ENCODE results near the gene FAM98C.
"Not testable (repeated sequence)": the region's sequence is repeated elsewhere in the genome, so short reads cannot be mapped to it uniquely, and the experiment has no call there.

FAM98C gene

GRCh38 chr19:38362076-38362945 lies 40.6 kb upstream of the FAM98C start:
- no peaks in the 10 kb centered on the region for H3K79me2 ChIP-seq (ENCODE audit: low read length)
- peaks cover 7% of the 10 kb centered on the region for H3K27me3 ChIP-seq (ENCODE audit: low read depth, low read length)
- H3K4me3 ChIP-seq (ENCODE audit: low read length) = no peak overlapping the region
- H3K4me2 ChIP-seq (ENCODE audit: low read length) = no peak overlapping the region
- H2AFZ ChIP-seq (ENCODE audit: low read depth, low read length) = no peak overlapping the region
- H3K9me3 ChIP-seq (ENCODE audit: insufficient read depth, low read length) = no peaks in the 10 kb centered on the region; the same call in 1 of the 2 replicates
- no peaks in the 10 kb centered on the region for H3K36me3 ChIP-seq (replicated peaks; ENCODE audit: low read depth, low read length)
- no peak overlapping the region for H3K27ac ChIP-seq (ENCODE audit: low read length)
- no peak for TF ChIP-seq EZH2phosphoT487 (IDR thresholded peaks at IDR 0.05; ENCODE audit: low read depth)
- TF ChIP-seq, protein P1, sequence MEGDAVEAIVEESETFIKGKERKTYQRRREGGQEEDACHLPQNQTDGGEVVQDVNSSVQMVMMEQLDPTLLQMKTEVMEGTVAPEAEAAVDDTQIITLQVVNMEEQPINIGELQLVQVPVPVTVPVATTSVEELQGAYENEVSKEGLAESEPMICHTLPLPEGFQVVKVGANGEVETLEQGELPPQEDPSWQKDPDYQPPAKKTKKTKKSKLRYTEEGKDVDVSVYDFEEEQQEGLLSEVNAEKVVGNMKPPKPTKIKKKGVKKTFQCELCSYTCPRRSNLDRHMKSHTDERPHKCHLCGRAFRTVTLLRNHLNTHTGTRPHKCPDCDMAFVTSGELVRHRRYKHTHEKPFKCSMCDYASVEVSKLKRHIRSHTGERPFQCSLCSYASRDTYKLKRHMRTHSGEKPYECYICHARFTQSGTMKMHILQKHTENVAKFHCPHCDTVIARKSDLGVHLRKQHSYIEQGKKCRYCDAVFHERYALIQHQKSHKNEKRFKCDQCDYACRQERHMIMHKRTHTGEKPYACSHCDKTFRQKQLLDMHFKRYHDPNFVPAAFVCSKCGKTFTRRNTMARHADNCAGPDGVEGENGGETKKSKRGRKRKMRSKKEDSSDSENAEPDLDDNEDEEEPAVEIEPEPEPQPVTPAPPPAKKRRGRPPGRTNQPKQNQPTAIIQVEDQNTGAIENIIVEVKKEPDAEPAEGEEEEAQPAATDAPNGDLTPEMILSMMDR (IDR thresholded peaks at IDR 0.05; ENCODE audit: low read depth, low read length) = no peak
- no peaks in the 10 kb centered on the region for H3K4me1 ChIP-seq (ENCODE audit: low read length)
- H3K9ac ChIP-seq (ENCODE audit: low read length) = no peak overlapping the region
- H4K20me1 ChIP-seq (ENCODE audit: insufficient read depth, low read length) = no peaks in the 10 kb centered on the region

DNA sequence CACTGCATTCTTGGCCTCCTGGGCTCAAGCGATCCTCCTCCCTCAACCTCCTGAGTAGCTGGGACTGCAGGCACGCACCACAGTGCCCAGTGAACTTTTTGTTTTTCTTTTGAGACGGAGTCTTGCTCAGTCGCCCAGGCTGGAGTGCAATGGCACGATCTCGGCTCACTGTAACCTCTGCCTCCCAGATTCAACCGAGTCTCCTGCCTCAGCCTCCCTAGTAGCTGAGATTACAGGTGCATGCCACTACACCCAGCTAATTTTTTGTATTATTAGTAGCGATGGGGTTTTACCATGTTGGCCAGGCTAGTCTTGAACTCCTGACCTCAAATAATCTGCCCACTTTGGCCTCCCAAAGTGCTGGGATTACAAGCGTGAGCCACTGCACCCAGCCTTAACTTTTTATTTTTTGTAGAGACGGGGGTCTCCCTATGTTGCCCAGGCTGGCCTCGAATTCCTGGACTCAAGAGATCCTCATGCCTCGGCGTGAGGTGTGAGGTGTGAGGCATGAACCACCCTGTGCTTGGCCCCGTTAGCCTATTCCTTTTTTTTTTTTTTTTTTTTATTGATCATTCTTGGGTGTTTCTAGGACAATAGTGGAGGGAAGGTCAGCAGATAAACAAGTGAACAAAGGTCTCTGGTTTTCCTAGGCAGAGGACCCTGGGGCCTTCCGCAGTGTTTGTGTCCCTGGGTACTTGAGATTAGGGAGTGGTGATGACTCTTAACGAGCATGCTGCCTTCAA lies 39.8 kb upstream of the FAM98C start:
- not testable (repeated sequence) for H3K79me2 ChIP-seq (ENCODE audit: low read length); H3K4me3 ChIP-seq (ENCODE audit: low read length); H4K20me1 ChIP-seq (ENCODE audit: insufficient read depth, low read length); H3K4me1 ChIP-seq (ENCODE audit: low read length); H3K27ac ChIP-seq (ENCODE audit: low read length); H3K36me3 ChIP-seq (replicated peaks; ENCODE audit: low read depth, low read length); H3K4me2 ChIP-seq (ENCODE audit: low read length); H2AFZ ChIP-seq (ENCODE audit: low read depth, low read length); H3K9ac ChIP-seq (ENCODE audit: low read length); H3K27me3 ChIP-seq (ENCODE audit: low read depth, low read length); H3K9me3 ChIP-seq (ENCODE audit: insufficient read depth, low read length)

DNA sequence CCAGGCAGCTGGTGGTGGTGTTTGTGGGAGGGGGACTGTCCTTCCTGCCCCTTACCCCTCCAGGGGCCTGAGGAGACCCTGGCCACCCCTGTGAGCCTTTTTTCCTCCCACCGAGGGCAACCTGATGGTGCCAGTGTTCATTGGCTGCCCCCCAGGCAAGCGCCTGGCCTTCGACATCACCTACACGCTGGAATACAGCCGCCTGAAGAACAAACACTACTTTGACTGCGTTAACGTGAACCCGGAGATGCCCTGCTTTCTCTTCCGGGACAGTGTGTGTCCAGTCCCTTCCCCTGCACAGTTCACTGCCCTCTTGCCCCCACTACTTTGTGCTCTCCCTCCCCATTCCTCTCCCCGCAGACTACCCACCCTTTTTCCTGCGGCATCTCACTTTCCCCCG lies 35.9 kb upstream of the FAM98C start:
- Histone ChIP-seq H4K20me1 (ENCODE audit: insufficient read depth, low read length) (no peaks in the 10 kb centered on the region), H3K79me2 (ENCODE audit: low read length) (no peaks in the 10 kb centered on the region), H3K9ac (ENCODE audit: low read length) (no peak overlapping the region), H3K27me3 (ENCODE audit: low read depth, low read length) (no peaks in the 10 kb centered on the region), H3K9me3 (ENCODE audit: insufficient read depth, low read length) (no peaks in the 10 kb centered on the region; the same call in 1 of the 2 replicates), H2AFZ (ENCODE audit: low read depth, low read length) (no peak overlapping the region), H3K4me2 (ENCODE audit: low read length) (no peak overlapping the region), H3K4me1 (ENCODE audit: low read length) (no peaks in the 10 kb centered on the region), H3K4me3 (ENCODE audit: low read length) (no peak overlapping the region), H3K27ac (ENCODE audit: low read length) (no peak overlapping the region), H3K36me3 (replicated peaks; ENCODE audit: low read depth, low read length) (no peaks in the 10 kb centered on the region)
- no peak for TF ChIP-seq EZH2phosphoT487 (IDR thresholded peaks at IDR 0.05; ENCODE audit: low read depth)
- TF ChIP-seq, protein P1 (IDR thresholded peaks at IDR 0.05; ENCODE audit: low read depth, low read length) = no peak

DNA sequence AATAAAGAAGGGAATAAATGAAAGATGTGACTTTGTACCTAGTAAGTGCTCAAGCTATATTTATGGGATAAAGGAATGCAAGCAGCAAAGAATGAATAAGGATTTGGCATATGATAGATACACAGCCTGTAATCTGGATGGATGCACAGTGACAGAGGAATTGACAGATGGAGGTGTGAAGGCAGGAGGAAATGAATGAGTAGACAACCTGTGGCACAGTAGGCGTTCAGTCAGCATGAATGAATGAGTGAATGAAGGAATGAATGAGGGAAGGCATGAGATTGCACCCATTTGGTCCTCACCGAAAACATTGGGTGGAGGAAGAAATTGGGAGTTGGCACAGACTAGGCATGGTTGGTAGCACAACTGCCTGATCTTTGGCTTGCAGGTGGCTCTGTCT lies 33.3 kb upstream of the FAM98C start:
- H3K79me2 ChIP-seq (ENCODE audit: low read length) = peaks cover under 1% of the 10 kb centered on the region; the same call in 1 of the 2 replicates
- TF ChIP-seq, protein P1 (IDR thresholded peaks at IDR 0.05; ENCODE audit: low read depth, low read length) = no peak
- TF ChIP-seq EZH2phosphoT487 (IDR thresholded peaks at IDR 0.05; ENCODE audit: low read depth) = no peak
- no peak overlapping the region for H2AFZ ChIP-seq (ENCODE audit: low read depth, low read length)
- H3K36me3 ChIP-seq (replicated peaks; ENCODE audit: low read depth, low read length) = no peaks in the 10 kb centered on the region
- H3K4me2 ChIP-seq (ENCODE audit: low read length) = no peak overlapping the region
- H3K4me1 ChIP-seq (ENCODE audit: low read length) = peaks cover 5% of the 10 kb centered on the region
- no peak overlapping the region for H3K27ac ChIP-seq (ENCODE audit: low read length)
- H4K20me1 ChIP-seq (ENCODE audit: insufficient read depth, low read length) = no peaks in the 10 kb centered on the region
- H3K27me3 ChIP-seq (ENCODE audit: low read depth, low read length) = no peaks in the 10 kb centered on the region
- H3K4me3 ChIP-seq (ENCODE audit: low read length) = no peak overlapping the region
- no peaks in the 10 kb centered on the region for H3K9me3 ChIP-seq (ENCODE audit: insufficient read depth, low read length)
- no peak overlapping the region for H3K9ac ChIP-seq (ENCODE audit: low read length)

Measured in OCI-LY3 (cell line).